Prostate gland (tissue), 2 donors: ENCODE data around the gene LIF.

Experiments
- CTCF ChIP-seq, 4 experiments: fragments of 200-600 bp in 2 of 4; fragments of 450-650 bp in 2 of 4; sonication (generic) in 2 of 4; IDR thresholded peaks; 1 replicate in 3 of 4; 2 replicates in 1 of 4; pipeline ENCODE4 v1.5.1; 2016 to 2019; ENCODE audit warnings: antibody characterized with exemption in 4 of 4, mild to moderate bottlenecking in 2 of 4, moderate library complexity in 2 of 4
- POLR2AphosphoS5 ChIP-seq: sonication (generic); formaldehyde crosslinking; IDR thresholded peaks from one replicate; pipeline ENCODE4 v1.6.1; 2017; ENCODE audit warnings: antibody characterized with exemption

GRCh38 chr22:30214703-30215407, 31.7 kb downstream of the LIF start:
- no peak for TF ChIP-seq CTCF (IDR thresholded peaks at IDR 0.05)
- TF ChIP-seq POLR2AphosphoS5: no peak
